Transverse colon (tissue), 3 donors: ENCODE measurements around the gene LMX1B.

Source experiments
- CTCF ChIP-seq, 5 experiments: fragments of 200-600 bp in 3 of 5; fragments of 450-650 bp in 2 of 5; sonication (generic) in 3 of 5; IDR thresholded peaks; 1 replicate in 2 of 5; 2 replicates in 3 of 5; pipeline ENCODE4 v1.5.1; 2016 to 2017; ENCODE audit warnings: antibody characterized with exemption in 5 of 5, inconsistent platforms in 3 of 5, mild to moderate bottlenecking in 2 of 5, moderate library complexity in 1 of 5
- EP300 ChIP-seq: sonication (generic); formaldehyde crosslinking; IDR thresholded peaks from one replicate; pipeline ENCODE4 v1.6.1; 2017; ENCODE audit warnings: antibody characterized with exemption, low read depth

DNA sequence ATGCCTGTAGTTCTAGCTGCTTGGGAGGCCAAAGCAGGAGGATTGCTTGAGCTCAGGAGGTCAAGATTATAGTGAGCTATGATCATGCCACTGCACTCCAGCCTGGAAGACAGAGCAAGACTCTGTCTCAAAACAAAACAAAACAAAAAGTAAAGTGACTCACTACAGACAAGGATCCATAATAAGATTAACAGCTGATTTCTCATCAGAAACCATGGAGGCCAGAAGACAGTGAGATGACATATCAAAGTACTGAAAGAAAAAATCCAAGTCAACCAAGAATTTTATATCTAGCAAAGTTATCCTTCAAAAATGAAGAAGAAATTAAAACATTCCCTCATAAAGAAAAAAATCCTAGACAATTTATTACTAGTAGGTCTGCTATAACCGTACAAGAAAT lies 121.8 kb downstream of the LMX1B start:
- TF ChIP-seq CTCF (IDR thresholded peaks at IDR 0.05), result no peak
- no peak for TF ChIP-seq EP300
